ENCODE data around the gene SCFD2.

DNA sequence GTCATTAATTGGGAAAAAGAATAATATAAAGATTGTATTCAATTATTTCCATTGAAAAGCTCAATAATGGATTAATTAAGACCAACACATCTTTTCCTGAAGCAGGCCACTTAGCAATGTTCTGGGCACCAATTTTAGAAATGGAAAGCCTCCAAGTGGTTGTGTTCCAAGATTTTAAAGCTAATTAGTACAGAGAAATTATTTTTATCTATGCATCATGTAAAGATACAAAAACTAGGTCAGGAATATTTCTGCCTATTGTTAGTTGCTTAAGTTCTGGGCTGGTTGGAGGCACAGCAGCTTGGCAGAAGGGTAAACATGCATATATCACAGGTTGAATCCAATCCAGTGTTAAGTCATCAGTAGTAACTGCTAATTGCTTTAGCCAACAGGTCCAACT is 401.9 kb downstream of the SCFD2 start:
- TF ChIP-seq, protein P1, sequence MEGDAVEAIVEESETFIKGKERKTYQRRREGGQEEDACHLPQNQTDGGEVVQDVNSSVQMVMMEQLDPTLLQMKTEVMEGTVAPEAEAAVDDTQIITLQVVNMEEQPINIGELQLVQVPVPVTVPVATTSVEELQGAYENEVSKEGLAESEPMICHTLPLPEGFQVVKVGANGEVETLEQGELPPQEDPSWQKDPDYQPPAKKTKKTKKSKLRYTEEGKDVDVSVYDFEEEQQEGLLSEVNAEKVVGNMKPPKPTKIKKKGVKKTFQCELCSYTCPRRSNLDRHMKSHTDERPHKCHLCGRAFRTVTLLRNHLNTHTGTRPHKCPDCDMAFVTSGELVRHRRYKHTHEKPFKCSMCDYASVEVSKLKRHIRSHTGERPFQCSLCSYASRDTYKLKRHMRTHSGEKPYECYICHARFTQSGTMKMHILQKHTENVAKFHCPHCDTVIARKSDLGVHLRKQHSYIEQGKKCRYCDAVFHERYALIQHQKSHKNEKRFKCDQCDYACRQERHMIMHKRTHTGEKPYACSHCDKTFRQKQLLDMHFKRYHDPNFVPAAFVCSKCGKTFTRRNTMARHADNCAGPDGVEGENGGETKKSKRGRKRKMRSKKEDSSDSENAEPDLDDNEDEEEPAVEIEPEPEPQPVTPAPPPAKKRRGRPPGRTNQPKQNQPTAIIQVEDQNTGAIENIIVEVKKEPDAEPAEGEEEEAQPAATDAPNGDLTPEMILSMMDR (IDR thresholded peaks at IDR 0.05; ENCODE audit: insufficient read depth, low read length): no peak
- TF ChIP-seq POLR2AphosphoS5 (IDR thresholded peaks at IDR 0.05; ENCODE audit: low read depth) (no peak), GABPA (IDR thresholded peaks at IDR 0.05; ENCODE audit: low read depth) (no peak)
- TF ChIP-seq, protein P2, sequence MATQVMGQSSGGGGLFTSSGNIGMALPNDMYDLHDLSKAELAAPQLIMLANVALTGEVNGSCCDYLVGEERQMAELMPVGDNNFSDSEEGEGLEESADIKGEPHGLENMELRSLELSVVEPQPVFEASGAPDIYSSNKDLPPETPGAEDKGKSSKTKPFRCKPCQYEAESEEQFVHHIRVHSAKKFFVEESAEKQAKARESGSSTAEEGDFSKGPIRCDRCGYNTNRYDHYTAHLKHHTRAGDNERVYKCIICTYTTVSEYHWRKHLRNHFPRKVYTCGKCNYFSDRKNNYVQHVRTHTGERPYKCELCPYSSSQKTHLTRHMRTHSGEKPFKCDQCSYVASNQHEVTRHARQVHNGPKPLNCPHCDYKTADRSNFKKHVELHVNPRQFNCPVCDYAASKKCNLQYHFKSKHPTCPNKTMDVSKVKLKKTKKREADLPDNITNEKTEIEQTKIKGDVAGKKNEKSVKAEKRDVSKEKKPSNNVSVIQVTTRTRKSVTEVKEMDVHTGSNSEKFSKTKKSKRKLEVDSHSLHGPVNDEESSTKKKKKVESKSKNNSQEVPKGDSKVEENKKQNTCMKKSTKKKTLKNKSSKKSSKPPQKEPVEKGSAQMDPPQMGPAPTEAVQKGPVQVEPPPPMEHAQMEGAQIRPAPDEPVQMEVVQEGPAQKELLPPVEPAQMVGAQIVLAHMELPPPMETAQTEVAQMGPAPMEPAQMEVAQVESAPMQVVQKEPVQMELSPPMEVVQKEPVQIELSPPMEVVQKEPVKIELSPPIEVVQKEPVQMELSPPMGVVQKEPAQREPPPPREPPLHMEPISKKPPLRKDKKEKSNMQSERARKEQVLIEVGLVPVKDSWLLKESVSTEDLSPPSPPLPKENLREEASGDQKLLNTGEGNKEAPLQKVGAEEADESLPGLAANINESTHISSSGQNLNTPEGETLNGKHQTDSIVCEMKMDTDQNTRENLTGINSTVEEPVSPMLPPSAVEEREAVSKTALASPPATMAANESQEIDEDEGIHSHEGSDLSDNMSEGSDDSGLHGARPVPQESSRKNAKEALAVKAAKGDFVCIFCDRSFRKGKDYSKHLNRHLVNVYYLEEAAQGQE (IDR thresholded peaks at IDR 0.05; ENCODE audit: insufficient replicate concordance, low read depth): no peak

Measured in HL-60 (cell line).